IPS-18c (cell line): ENCODE data around the gene GANC.
"Not testable (repeated sequence)": the region's sequence is repeated elsewhere in the genome, so short reads cannot be mapped to it uniquely, and the experiment has no call there.

Source experiments
- H3K4me3 ChIP-seq: 2 replicates; pipeline ENCODE4 v1.7.0; 2013; ENCODE audit warnings: low read depth, mild to moderate bottlenecking, low read length, moderate library complexity; ENCODE audit not compliant: insufficient read depth
- H3K9me3 ChIP-seq: one replicate; pipeline ENCODE4 v1.6.1; 2013; ENCODE audit warnings: mild to moderate bottlenecking, low read length, moderate library complexity; ENCODE audit not compliant: control insufficient read depth, insufficient read depth

Gene GANC, protein sequence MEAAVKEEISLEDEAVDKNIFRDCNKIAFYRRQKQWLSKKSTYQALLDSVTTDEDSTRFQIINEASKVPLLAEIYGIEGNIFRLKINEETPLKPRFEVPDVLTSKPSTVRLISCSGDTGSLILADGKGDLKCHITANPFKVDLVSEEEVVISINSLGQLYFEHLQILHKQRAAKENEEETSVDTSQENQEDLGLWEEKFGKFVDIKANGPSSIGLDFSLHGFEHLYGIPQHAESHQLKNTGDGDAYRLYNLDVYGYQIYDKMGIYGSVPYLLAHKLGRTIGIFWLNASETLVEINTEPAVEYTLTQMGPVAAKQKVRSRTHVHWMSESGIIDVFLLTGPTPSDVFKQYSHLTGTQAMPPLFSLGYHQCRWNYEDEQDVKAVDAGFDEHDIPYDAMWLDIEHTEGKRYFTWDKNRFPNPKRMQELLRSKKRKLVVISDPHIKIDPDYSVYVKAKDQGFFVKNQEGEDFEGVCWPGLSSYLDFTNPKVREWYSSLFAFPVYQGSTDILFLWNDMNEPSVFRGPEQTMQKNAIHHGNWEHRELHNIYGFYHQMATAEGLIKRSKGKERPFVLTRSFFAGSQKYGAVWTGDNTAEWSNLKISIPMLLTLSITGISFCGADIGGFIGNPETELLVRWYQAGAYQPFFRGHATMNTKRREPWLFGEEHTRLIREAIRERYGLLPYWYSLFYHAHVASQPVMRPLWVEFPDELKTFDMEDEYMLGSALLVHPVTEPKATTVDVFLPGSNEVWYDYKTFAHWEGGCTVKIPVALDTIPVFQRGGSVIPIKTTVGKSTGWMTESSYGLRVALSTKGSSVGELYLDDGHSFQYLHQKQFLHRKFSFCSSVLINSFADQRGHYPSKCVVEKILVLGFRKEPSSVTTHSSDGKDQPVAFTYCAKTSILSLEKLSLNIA (N-terminal part only)

DNA sequence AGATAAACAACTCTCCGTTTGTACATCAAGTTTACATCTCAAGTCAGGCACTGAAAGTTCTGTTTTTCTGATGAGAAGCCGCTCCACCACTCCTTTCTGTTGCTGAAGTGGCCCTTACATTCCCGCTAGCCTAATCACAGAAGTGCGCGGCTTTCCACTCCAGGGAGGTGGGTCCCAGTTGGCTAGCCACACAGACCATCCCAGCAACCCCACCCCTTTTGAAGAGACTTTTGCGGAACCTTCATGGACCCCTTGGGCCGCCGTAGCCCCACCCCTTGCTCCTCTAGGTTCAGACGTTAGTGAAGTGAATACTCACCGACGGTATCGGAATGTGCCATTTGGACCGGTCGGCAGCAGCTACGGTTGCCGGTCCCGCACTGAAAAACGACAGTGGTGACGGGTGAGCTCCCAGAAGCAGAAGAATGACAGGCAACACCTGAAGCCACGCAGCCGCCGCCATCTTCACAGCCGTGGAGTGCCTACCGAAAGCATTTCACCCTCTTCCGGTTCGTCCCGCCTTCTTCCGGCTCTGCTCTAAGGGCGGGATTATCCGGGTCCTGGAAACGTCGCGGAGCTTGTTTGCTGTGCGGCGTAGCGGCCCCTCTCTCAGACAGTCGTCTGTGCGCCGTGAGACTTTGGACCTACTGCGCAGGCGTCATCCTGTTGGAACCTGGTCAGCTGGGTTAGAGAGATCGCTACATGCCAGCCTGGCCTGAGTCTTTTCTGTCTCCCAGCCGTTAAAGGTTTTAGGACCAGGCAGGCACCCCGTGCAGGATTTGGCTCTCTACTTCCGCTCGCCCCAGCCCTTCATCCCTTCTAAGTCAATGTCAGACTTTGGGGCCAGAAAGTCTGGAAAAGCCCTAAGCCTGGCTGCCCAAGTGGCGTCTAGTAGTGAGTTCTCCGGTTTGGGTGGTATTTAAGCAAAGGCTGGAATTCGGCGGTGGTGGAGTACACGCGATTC lies at the start of gene GANC, which contains the start of gene TMEM87A:
TSS of gene GANC (plus strand) at position 263 of the 961 bp plus-strand sequence. CDS start 1,281 bp downstream, outside the sequence.
TSS of gene TMEM87A (minus strand) at position 495 of the 961 bp plus-strand sequence. CDS start at position 460, 35 bp downstream.
- no peaks in the 10 kb centered on the region for H3K9me3 ChIP-seq
- peak within 1 kb of the TSS; percentile 98 for H3K4me3 ChIP-seq

GRCh38 chr15:42226648-42227047 lies 46.4 kb upstream of the GANC start:
- H3K4me3 ChIP-seq, result no peak overlapping the region
- no peaks in the 10 kb centered on the region for H3K9me3 ChIP-seq

DNA sequence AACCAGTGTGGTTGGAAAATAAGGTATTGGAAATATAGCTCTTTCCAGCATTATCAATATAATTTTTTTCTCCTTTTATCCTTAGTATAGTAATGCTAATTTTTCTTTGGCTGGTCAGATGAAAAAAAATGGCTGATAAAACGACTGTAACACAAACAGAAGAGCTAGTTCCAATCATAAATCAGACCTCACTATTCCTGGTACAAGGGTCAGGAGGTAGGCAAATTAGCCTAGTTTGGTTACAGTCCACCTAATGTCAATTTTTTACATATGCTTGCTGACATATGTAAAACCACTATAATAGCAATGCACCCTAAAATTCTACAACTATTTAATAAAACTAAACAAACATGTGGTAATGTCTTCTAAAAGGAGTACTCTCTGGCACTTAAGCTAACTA lies 45.0 kb upstream of the GANC start:
- H3K4me3 ChIP-seq, result no peak overlapping the region

DNA sequence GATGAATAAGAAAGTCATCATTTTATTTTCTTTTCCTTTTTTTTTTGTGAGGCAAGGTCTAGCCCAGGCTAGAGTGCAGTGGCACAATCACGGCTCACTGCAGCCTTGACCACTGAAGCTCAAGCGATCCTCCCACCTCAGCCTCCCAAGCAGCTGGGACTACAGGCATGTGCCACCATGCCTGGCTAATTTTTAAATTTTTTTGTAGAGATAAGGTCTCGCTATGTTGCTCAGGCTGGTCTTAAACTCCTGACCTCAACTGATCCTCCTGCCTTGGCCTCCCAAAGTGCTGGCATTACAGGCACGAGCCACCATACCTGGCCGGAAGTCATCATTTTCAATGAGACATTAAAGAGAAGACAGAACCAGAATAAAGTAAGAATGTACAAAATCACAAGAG lies 44.0 kb upstream of the GANC start:
- H3K4me3 ChIP-seq, H3K9me3 ChIP-seq: not testable (repeated sequence)

More for the DNA sequence above, 45.0 kb upstream of the GANC start:
- H3K9me3 ChIP-seq, result no peaks in the 10 kb centered on the region

DNA sequence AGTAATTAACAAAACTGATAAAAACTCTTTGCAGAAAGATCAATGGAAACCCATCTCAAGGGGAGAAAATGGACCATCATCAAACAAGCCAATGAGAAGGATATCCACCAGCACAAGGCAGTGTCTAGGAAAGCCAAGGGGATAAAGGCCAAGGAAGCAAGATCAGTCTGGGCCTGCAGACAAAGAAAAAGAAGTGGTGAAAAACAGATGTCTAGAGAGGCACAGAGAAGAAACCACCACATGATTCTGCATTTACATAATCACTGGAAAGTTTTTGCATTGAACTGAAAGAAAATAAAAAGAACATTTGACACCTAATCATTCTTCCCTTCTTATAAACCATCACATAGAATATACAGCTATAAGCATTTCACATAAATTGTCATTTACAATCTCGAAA lies 41.9 kb upstream of the GANC start:
- Histone ChIP-seq H3K9me3 (no peaks in the 10 kb centered on the region), H3K4me3 (no peak overlapping the region)

- Histone ChIP-seq H3K9me3 (no peaks in the 10 kb centered on the region), H3K4me3 (no peak overlapping the region)
Measured at GRCh38 chr15:42232606-42233005, 40.4 kb upstream of the GANC start.

GRCh38 chr15:42233107-42233506 lies 39.9 kb upstream of the GANC start:
- H3K9me3 ChIP-seq, result no peaks in the 10 kb centered on the region
- H3K4me3 ChIP-seq, result no peak overlapping the region

DNA sequence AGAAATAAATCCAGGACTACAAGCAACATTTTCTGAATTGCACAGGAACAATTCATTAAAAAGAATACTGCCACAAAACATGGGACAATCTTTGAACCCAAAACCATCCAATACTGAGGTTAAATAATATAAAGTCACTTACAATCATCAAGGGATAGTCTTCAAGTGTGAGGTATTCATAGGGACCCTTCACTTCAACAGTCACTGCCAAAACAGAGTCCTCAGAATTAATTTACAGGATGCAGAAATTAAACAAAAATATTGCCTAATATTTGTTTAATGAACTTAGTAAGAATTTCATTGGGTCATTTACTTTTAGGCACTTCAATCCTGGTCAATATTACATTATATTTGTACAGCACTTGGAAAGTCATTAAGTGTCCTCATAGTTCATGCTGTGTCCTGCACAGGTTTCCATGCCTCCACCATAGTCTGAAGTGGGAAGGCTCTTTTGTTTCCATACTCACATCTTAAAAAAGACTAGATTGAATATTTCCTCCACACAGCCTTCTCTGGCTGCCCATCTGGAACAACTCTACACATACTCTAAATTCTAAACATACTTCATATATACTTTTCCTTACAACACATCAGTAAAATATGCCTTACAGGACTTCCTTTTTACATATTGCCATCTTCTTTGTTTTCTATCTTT lies 33.3 kb upstream of the GANC start:
- Histone ChIP-seq H3K4me3 (no peak overlapping the region), H3K9me3 (peaks cover 2% of the 10 kb centered on the region)

DNA sequence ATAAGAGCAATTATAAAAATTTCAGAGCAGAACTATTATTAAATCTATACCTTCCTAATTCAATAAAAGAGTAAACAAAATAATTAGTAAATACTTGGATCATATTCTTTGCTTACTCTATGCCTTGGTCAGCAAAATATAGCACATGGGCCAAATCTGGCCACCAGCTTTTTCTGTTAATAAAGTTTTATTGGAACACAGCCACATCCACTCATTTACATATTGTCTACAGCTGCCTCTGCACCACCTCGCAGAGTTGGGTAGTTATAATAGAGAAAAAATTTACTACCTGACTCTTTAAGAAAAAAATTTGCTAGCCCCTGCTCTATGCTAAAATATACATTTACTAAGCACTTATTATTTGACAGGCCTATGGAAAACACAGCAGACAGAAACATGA lies 32.2 kb upstream of the GANC start:
- H3K4me3 ChIP-seq, result no peak overlapping the region

DNA sequence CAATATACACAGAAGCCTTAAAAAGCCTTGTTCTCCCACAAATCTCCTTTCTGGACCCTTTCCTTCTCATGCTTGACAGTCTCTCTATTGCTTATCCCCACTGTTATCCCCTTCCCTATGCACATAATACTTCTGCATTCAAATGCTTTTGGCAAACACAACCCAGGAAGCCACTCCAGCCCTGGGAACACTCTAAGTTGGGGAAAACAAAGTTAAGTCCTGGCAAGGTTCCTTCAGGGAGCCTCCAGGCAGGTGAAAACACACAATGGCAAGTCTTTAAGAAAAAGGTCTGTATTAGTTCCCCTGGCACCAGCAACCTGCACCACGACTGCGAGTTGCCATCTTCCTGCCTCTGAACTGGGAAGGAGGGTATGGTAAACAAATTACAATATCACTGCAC lies 19.7 kb upstream of the GANC start:
- Histone ChIP-seq H3K9me3 (peaks cover 16% of the 10 kb centered on the region), H3K4me3 (no peak overlapping the region)

More for the DNA sequence above, 32.2 kb upstream of the GANC start:
- H3K9me3 ChIP-seq, result peaks cover 2% of the 10 kb centered on the region

DNA sequence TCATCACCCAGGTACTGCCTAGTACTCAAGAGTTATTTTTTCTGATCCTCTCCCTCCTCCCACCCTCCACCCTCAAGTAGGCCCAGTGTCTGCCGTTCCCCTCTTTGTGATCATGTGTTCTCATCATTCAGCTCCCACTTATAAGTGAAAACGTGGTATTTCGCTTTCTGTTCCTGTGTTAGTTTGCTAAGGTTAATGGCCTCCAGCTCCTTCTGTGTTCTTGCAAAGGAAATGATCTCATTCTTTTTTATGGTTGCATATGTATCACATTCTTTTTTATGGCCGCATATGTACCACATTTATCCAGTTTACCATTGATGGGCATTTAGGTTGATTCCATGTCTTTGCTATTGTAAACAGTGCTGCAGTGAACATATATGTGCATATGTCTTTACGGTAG lies 8.2 kb upstream of the GANC start:
- H3K9me3 ChIP-seq, result no peaks in the 10 kb centered on the region
- no peak overlapping the region for H3K4me3 ChIP-seq

- H3K4me3 ChIP-seq, result no peak overlapping the region
- no peaks in the 10 kb centered on the region for H3K9me3 ChIP-seq
Measured at GRCh38 chr15:42267286-42267685, 5.7 kb upstream of the GANC start.

DNA sequence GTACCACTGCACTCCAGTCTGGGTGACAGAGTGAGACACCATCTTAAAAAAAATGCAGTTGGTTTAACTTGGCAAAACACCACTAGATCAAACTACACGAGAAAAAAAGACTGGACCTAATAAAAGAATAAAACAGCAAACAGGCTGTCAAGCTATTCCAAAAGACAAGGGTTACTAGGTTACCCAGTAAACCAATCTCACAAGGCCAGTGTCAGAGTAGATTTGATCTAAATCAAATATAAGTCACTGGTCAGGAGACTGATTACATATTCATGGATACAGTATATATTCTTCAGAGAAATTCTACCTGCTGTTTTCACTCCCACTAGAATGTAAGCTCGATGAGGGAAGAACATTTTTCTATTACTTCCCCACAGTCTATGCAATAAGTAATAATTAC lies 2.5 kb upstream of the GANC start:
- Histone ChIP-seq H3K4me3 (no peak overlapping the region), H3K9me3 (no peaks in the 10 kb centered on the region)

GRCh38 chr15:42270996-42271395 lies 2.0 kb upstream of the GANC start:
- Histone ChIP-seq H3K4me3 (no peak overlapping the region), H3K9me3 (no peaks in the 10 kb centered on the region)

DNA sequence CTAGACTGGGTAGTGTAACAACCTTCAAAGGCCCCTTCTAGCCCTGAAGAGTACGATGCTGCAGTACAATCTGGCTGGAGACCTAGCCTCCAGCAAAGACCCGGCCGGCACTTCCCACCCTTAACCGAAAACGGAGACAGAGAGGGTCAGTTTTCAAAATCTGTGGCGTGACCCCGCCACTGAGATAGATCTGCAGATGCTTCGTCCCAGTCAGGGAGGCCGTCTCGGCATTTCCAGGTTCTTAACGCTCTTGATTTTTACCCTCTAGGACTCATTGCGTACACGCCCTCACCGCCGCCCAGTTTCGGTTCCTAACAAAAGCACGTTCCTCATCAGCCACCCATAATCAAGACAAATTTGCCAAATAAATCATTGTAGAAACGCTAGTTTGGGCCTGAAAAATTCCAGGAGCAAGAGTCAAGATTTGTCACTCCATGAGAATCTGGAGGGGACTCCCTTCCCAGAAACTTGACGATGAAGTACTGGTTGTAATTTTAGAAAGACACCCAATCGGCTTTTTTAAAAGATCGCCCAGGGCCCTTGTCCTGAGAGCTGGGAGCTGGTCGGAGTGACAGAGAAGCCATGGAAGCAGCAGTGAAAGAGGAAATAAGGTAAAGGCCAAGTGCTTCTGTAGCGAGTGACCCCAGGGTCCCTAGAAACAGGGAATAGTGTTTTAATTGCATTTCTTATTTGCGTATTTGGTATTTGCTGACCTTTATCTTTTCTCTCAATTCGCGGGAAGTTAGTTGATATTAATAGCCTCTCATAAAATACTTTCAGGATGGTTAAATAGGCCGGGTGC lies 1.1 kb downstream of the GANC start:
- no peaks in the 10 kb centered on the region for H3K9me3 ChIP-seq
- H3K4me3 ChIP-seq, result peak overlapping the region; percentile 98

DNA sequence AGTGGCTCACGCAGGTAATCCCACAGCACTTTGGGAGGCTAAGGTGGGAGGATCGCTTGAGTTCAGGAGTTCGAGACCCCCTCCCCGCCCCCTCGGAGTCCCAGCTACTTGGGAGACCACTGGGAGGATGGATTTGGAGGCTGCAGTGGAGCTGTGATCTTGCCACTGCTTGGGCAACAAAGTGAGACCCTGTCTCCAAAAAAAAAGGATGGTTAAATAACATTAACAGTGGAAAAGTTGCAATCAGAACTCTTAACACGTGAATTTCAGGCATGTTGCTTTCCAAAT lies 1.6 kb downstream of the GANC start:
- H3K4me3 ChIP-seq, result no peak overlapping the region; the same call in 1 of the 2 replicates
- H3K9me3 ChIP-seq, result no peaks in the 10 kb centered on the region
